SK-N-SH (cell line): ENCODE results near the gene ACVR1B. TPM values are rescaled to one million over a fixed set of nuclear protein-coding genes. Genes with fewer than 3 reads are reported as not detected.

ENCODE experiments used
- CTCF ChIA-PET: fragments of 300-600, 350-600 bp; formaldehyde crosslinking; extraction: SDS; loops from one replicate; lab custom pipeline; 2021; lab: Yijun Ruan, JAX
- POLR2A ChIA-PET: fragments of 350-600 bp; sonication (Branson Sonifier 250); formaldehyde crosslinking; extraction: SDS; loops from one replicate; lab custom pipeline; 2020; ENCODE audit warnings: antibody characterized with exemption, inconsistent platforms; lab: Yijun Ruan, JAX
- DNase-seq: peaks from one replicate; pipeline ENCODE4 v3.0.0; 2012
- H2AFZ ChIP-seq: fragments of 200-600 bp; sonication (generic); 2 replicates; pipeline ENCODE4 v1.8.1; 2016; ENCODE audit warnings: antibody characterized with exemption, mild to moderate bottlenecking, low read depth
- H3F3A ChIP-seq: fragments of 200-600 bp; sonication (generic); replicated peaks from 2 replicates; pipeline ENCODE3; 2016; ENCODE audit warnings: antibody characterized with exemption, mild to moderate bottlenecking; ENCODE audit not compliant: insufficient read depth
- H3K27ac ChIP-seq, 2 experiments: fragments of 200-500 bp in 1 of 2; fragments of 200-600 bp in 1 of 2; sonication (Bioruptor generic) in 1 of 2; sonication (generic), shearing (Covaris generic) in 1 of 2; 2 replicates each; pipeline versions ENCODE4 v1.5.1 to v1.6.1; 2014 to 2016; ENCODE audit warnings: low read depth in 2 of 2, inconsistent platforms in 1 of 2, low read length in 1 of 2, mild to moderate bottlenecking in 1 of 2, mixed read lengths in 1 of 2
- H3K27me3 ChIP-seq: fragments of 200-600 bp; sonication (generic), shearing (Covaris generic); 2 replicates; pipeline ENCODE4 v1.6.1; 2016; ENCODE audit warnings: mixed run types; ENCODE audit not compliant: insufficient read depth
- H3K36me3 ChIP-seq, 2 experiments: fragments of 200-500 bp in 1 of 2; fragments of 200-600 bp in 1 of 2; sonication (Bioruptor generic) in 1 of 2; sonication (generic) in 1 of 2; replicated peaks in 1 of 2; 2 replicates each; pipeline versions ENCODE3 to v1.5.1; 2014 to 2016; ENCODE audit warnings: low read length in 1 of 2, mild to moderate bottlenecking in 1 of 2; ENCODE audit not compliant: insufficient read depth in 2 of 2, control insufficient read depth in 1 of 2
- H3K4me1 ChIP-seq, 2 experiments: fragments of 200-500 bp in 1 of 2; fragments of 200-600 bp in 1 of 2; sonication (Bioruptor generic) in 1 of 2; sonication (generic), shearing (Covaris generic) in 1 of 2; 2 replicates each; pipeline versions ENCODE4 v1.5.1 to v1.6.1; 2014 to 2016; ENCODE audit warnings: low read depth in 1 of 2, low read length in 1 of 2, mixed run types in 1 of 2; ENCODE audit not compliant: insufficient read depth in 2 of 2, control insufficient read depth in 1 of 2
- H3K4me2 ChIP-seq: fragments of 200-600 bp; sonication (generic), shearing (Covaris generic); 2 replicates; pipeline ENCODE4 v1.6.1; 2017; ENCODE audit warnings: mixed run types
- H3K4me3 ChIP-seq, 2 experiments: fragments of 200-500 bp in 1 of 2; fragments of 200-600 bp in 1 of 2; sonication (Bioruptor generic) in 1 of 2; sonication (generic), shearing (Covaris generic) in 1 of 2; 2 replicates each; pipeline versions ENCODE4 v1.5.1 to v1.8.1; 2014 to 2016; ENCODE audit warnings: low read depth in 2 of 2, inconsistent platforms in 1 of 2, low read length in 1 of 2, mild to moderate bottlenecking in 1 of 2, mixed read lengths in 1 of 2, moderate library complexity in 1 of 2
- H3K79me2 ChIP-seq: fragments of 200-600 bp; sonication (generic); 2 replicates; pipeline ENCODE4 v1.8.1; 2017; ENCODE audit warnings: mild to moderate bottlenecking; ENCODE audit not compliant: insufficient read depth
- H3K9ac ChIP-seq: fragments of 200-600 bp; sonication (generic); 2 replicates; pipeline ENCODE4 v1.6.1; 2017; ENCODE audit warnings: mixed run types
- H3K9me2 ChIP-seq: fragments of 200-600 bp; sonication (generic); 2 replicates; pipeline ENCODE4 v1.6.1; 2017; ENCODE audit warnings: mixed run types
- H3K9me3 ChIP-seq: fragments of 200-600 bp; sonication (generic); 2 replicates; pipeline ENCODE4 v1.6.1; 2017; ENCODE audit warnings: mixed run types, mild to moderate bottlenecking, moderate library complexity
- H4K20me1 ChIP-seq: fragments of 200-600 bp; sonication (generic); 2 replicates; pipeline ENCODE4 v1.6.1; 2017; ENCODE audit warnings: mild to moderate bottlenecking, mixed run types; ENCODE audit not compliant: insufficient read depth
- ELF1 ChIP-seq: IDR thresholded peaks from 2 replicates; pipeline ENCODE4 v1.4.0; 2012
- FOSL2 ChIP-seq: IDR thresholded peaks from 2 replicates; pipeline ENCODE4 v1.4.0; 2012; ENCODE audit warnings: low read depth, mild to moderate bottlenecking, moderate library complexity, borderline replicate concordance
- FOXM1 ChIP-seq: IDR thresholded peaks from 2 replicates; pipeline ENCODE4 v1.4.0; 2012; ENCODE audit warnings: low read depth, mild to moderate bottlenecking
- GATA2 ChIP-seq: sonication (generic); formaldehyde crosslinking; IDR thresholded peaks from 2 replicates; pipeline ENCODE4 v1.5.0; 2020; ENCODE audit warnings: mild to moderate bottlenecking, missing genetic modification reagents
- IRF3 ChIP-seq: fragments of 150-350 bp; IDR thresholded peaks from 2 replicates; pipeline ENCODE4 v1.6.1; 2016; ENCODE audit warnings: mild to moderate bottlenecking, low read depth, low read length
- MEF2A ChIP-seq: IDR thresholded peaks from 2 replicates; pipeline ENCODE4 v1.4.0; 2012; ENCODE audit warnings: low read depth, borderline replicate concordance
- NFIC ChIP-seq: IDR thresholded peaks from 2 replicates; pipeline ENCODE4 v1.4.0; 2012; ENCODE audit warnings: borderline replicate concordance
- NRF1 ChIP-seq: IDR thresholded peaks from 2 replicates; pipeline ENCODE4 v1.6.1; 2012; ENCODE audit warnings: low read depth, mild to moderate bottlenecking, low read length
- PBX3 ChIP-seq: IDR thresholded peaks from 2 replicates; pipeline ENCODE4; 2012
- POLR2AphosphoS5 ChIP-seq: IDR thresholded peaks from 2 replicates; pipeline ENCODE4 v1.6.1; 2012; ENCODE audit warnings: low read depth, low read length
- RCOR1 ChIP-seq: fragments of 150-350 bp; IDR thresholded peaks from 2 replicates; pipeline ENCODE4 v1.6.1; 2017; ENCODE audit warnings: antibody characterized with exemption, low read length
- RFX5 ChIP-seq: IDR thresholded peaks from 2 replicates; pipeline ENCODE4 v1.6.1; 2012; ENCODE audit warnings: mild to moderate bottlenecking, improper control_type of control experiment, low read length
- RXRA ChIP-seq: IDR thresholded peaks from 2 replicates; pipeline ENCODE4 v1.4.0; 2012; ENCODE audit warnings: low read depth, mild to moderate bottlenecking, borderline replicate concordance
- TEAD4 ChIP-seq: IDR thresholded peaks from 2 replicates; pipeline ENCODE4 v1.4.0; 2012; ENCODE audit warnings: mild to moderate bottlenecking, borderline replicate concordance; ENCODE audit not compliant: insufficient read depth
- WGBS: methylation state at CpG from one replicate; pipeline ENCODE4 v1.1.6; 2017; ENCODE audit warnings: low lambda C conversion rate; 5-methylcytosine and 5-hydroxymethylcytosine counted together
- polyA plus RNA-seq, 3 experiments: library from polyadenylated mRNA; depleted of rRNA; stranded (reverse); fragments of >200 nt; gene quantifications; 2 replicates each; pipeline ENCODE4 v1.2.3, GENCODE V29; 2012
- TF ChIP-seq, protein P1 (sequence below): fragments of 200-600 bp; sonication (generic); IDR thresholded peaks from 2 replicates; pipeline ENCODE4 v1.6.1; 2017; ENCODE audit warnings: antibody characterized with exemption, mild to moderate bottlenecking, moderate library complexity
- TF ChIP-seq, protein P2 (sequence below): IDR thresholded peaks from 2 replicates; pipeline ENCODE4 v1.4.0; 2012; ENCODE audit warnings: low read depth, borderline replicate concordance
- TF ChIP-seq, protein P3 (sequence below): IDR thresholded peaks from 2 replicates; pipeline ENCODE4 v1.4.0; 2012; ENCODE audit warnings: low read depth
- TF ChIP-seq, protein P4 (sequence below): IDR thresholded peaks from 2 replicates; pipeline ENCODE4 v1.6.1; 2012; ENCODE audit warnings: mild to moderate bottlenecking, low read depth, low read length, moderate library complexity

ACVR1B gene
- polyA plus RNA-seq, 1 of the 3 experiments (the other 2 are of a cell fraction), result 12.1 TPM

- Histone ChIP-seq H3K27ac (no peak overlapping the region; a peak in 1 of 4 replicates), H3K4me1 (peaks cover 7 to 20% of the 10 kb centered on the region in 2 experiments; a peak in 3 of 4 replicates), H3K36me3 (no peaks in the 10 kb centered on the region), H4K20me1 (peaks cover 5% of the 10 kb centered on the region; the same call in 1 of the 2 replicates), H3K9ac (no peak overlapping the region), H3K9me3 (no peaks in the 10 kb centered on the region), H3K9me2 (no peaks in the 10 kb centered on the region), H3K4me3 (no peak overlapping the region), H3K79me2 (peaks cover 28% of the 10 kb centered on the region), H3K27me3 (no peaks in the 10 kb centered on the region), H3F3A (peaks cover 13% of the 10 kb centered on the region), H2AFZ (no peak overlapping the region), H3K4me2 (no peak overlapping the region)
- TF ChIP-seq FOSL2 (no peak), RXRA (no peak), TEAD4 (no peak), ELF1 (no peak), RCOR1 (no peak), IRF3 (no peak), POLR2AphosphoS5 (no peak), RFX5 (no peak), NRF1 (no peak), NFIC (no peak), FOXM1 (no peak), MEF2A (no peak), PBX3 (no peak), GATA2 (CRISPR knock-in tag) (no peak)
- TF ChIP-seq, protein P1, sequence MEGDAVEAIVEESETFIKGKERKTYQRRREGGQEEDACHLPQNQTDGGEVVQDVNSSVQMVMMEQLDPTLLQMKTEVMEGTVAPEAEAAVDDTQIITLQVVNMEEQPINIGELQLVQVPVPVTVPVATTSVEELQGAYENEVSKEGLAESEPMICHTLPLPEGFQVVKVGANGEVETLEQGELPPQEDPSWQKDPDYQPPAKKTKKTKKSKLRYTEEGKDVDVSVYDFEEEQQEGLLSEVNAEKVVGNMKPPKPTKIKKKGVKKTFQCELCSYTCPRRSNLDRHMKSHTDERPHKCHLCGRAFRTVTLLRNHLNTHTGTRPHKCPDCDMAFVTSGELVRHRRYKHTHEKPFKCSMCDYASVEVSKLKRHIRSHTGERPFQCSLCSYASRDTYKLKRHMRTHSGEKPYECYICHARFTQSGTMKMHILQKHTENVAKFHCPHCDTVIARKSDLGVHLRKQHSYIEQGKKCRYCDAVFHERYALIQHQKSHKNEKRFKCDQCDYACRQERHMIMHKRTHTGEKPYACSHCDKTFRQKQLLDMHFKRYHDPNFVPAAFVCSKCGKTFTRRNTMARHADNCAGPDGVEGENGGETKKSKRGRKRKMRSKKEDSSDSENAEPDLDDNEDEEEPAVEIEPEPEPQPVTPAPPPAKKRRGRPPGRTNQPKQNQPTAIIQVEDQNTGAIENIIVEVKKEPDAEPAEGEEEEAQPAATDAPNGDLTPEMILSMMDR, result no peak
- TF ChIP-seq, protein P2, sequence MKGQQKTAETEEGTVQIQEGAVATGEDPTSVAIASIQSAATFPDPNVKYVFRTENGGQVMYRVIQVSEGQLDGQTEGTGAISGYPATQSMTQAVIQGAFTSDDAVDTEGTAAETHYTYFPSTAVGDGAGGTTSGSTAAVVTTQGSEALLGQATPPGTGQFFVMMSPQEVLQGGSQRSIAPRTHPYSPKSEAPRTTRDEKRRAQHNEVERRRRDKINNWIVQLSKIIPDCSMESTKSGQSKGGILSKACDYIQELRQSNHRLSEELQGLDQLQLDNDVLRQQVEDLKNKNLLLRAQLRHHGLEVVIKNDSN, result no peak
- TF ChIP-seq, protein P3, sequence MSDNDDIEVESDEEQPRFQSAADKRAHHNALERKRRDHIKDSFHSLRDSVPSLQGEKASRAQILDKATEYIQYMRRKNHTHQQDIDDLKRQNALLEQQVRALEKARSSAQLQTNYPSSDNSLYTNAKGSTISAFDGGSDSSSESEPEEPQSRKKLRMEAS, result no peak
- TF ChIP-seq, protein P4, sequence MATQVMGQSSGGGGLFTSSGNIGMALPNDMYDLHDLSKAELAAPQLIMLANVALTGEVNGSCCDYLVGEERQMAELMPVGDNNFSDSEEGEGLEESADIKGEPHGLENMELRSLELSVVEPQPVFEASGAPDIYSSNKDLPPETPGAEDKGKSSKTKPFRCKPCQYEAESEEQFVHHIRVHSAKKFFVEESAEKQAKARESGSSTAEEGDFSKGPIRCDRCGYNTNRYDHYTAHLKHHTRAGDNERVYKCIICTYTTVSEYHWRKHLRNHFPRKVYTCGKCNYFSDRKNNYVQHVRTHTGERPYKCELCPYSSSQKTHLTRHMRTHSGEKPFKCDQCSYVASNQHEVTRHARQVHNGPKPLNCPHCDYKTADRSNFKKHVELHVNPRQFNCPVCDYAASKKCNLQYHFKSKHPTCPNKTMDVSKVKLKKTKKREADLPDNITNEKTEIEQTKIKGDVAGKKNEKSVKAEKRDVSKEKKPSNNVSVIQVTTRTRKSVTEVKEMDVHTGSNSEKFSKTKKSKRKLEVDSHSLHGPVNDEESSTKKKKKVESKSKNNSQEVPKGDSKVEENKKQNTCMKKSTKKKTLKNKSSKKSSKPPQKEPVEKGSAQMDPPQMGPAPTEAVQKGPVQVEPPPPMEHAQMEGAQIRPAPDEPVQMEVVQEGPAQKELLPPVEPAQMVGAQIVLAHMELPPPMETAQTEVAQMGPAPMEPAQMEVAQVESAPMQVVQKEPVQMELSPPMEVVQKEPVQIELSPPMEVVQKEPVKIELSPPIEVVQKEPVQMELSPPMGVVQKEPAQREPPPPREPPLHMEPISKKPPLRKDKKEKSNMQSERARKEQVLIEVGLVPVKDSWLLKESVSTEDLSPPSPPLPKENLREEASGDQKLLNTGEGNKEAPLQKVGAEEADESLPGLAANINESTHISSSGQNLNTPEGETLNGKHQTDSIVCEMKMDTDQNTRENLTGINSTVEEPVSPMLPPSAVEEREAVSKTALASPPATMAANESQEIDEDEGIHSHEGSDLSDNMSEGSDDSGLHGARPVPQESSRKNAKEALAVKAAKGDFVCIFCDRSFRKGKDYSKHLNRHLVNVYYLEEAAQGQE, result no peak
- CTCF ChIA-PET, result interaction anchor here (1.6 to 30.2 kb wide), 4 partner anchors 12 to 42 kb away, joined by 4 to 949 read pairs (median 239); partner anchors contain the start of genes ATG101, NR4A1 and SMIM41
- DNase-seq, result no peak
- POLR2A ChIA-PET, result no interaction called here
- WGBS, result 89% methylated on average over 4 of the region's 4 CpGs
Measured at GRCh38 chr12:52035190-52035589, 83.7 kb downstream of the ACVR1B start.
